NT2/D1 (cell line): ENCODE data around the gene CDC42EP5.

Experiments used
- SUZ12 ChIP-seq: IDR thresholded peaks from 2 replicates; pipeline ENCODE4 v1.6.1; 2011; ENCODE audit not compliant: insufficient read length, insufficient read depth; ENCODE audit errors: extremely low read depth
- ZNF274 ChIP-seq: IDR thresholded peaks from 2 replicates; pipeline ENCODE4 v1.6.1; 2011; ENCODE audit warnings: mild to moderate bottlenecking, low read depth, low read length

- no peak for TF ChIP-seq SUZ12
- TF ChIP-seq ZNF274, result no peak
These were observed 2.6 kb upstream of the CDC42EP5 start for GRCh38 chr19:54475706-54476105.
